ENCODE results near the gene ESR2.
"Not testable (repeated sequence)": the region's sequence is repeated elsewhere in the genome, so short reads cannot be mapped to it uniquely, and the experiment has no call there.

The ESR2 gene

GRCh38 chr14:64091217-64091616, 203.0 kb downstream of the ESR2 start:
- no peak for DNase-seq (ENCODE audit: low read depth in 2 of 2)

GRCh38 chr14:64089920-64090319, 204.3 kb downstream of the ESR2 start:
- DNase-seq (ENCODE audit: low read depth in 2 of 2) = no peak

DNA sequence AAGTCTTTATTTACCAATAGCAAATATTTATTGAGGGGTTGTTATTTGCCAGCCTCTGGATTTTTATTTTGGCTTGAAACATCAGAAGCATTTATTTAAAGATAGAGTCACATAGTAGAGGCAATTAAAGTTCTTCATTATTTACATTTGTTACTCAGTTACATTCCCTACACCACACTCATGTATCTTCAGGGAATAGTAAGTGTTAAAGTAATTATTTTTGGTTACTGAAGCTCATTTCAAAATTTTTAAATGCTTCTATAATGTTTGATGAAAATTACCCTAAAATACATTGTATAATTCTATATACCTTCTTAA, 205.6 kb downstream of the ESR2 start:
- DNase-seq (ENCODE audit: low read depth in 2 of 2) = no peak

DNA sequence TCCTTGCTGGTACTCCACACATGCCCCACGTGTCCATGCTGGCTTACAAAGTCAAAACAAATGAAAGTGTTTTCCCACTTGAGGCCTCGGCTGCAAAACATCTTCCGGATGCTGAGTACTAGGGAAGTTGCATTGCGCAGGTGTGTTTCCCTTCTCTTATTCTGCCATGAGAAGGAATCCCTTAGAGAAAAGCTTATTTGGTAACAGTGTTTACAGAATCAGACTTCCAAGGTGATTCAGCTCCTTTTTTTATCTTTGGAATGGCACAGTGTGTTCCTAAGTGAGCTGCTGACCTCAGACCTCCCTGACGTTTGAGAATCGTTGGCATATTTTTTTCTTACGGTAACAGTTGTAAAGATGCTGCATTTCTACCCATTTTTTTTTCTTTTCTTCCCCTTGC, 211.3 kb downstream of the ESR2 start:
- DNase-seq (ENCODE audit: low read depth in 2 of 2) = no peak

GRCh38 chr14:64081174-64081746, 212.9 kb downstream of the ESR2 start:
- DNase-seq (ENCODE audit: low read depth in 2 of 2) = no peak

DNA sequence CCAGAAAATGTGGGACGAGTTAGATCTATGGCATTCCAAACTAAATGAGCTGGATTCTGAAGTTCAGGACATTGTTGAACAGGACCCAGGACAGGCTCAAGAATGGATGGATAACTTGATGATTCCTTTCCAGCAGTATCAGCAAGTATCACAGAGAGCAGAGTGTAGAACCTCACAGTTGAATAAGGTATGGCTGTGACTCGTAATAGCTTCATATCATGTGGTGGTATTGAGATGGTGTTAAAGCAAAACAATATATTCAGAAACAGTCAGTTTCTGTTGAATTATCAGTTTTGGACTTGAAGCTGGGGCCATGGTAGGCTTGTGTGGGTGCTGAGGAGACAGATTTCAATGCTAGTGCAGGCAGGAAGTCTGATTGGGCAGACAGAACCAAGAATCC, 213.7 kb downstream of the ESR2 start:
- DNase-seq (ENCODE audit: low read depth in 2 of 2) = no peak

- no peak for DNase-seq (ENCODE audit: low read depth in 2 of 2)
These were observed 218.6 kb downstream of the ESR2 start for GRCh38 chr14:64075613-64076005.

DNA sequence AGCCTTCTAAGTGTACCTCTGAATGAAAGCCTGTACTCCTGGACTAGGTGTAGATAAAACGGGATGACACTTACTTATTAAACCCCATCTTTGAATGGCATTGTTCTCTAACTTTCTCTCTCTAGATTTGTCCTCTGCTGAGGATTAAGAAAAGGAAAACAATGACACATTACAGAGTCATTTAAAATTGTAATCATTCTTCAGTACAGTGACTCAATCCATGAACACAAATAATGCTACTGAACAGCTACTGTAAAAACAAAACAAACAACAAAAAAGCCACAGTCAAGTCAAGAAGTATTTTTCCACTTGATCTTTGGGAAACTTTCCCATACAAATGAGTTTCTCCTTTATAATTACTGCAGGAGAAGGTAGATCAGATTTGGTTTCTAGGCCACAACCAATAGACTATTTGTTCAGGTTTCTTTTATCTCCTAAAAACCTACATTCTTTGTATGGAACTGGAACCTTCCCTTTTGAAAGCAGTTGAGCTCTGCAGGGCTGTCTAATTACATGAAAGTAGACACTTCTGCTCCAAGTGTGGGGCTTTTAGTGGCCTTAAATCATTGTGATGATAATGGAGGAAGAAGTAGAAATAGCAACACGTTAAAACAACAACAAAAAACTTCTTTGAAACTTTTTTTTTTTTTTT, 219.1 kb downstream of the ESR2 start:
- no peak for DNase-seq (ENCODE audit: low read depth in 2 of 2)

GRCh38 chr14:64069634-64070359, 224.4 kb downstream of the ESR2 start:
- DNase-seq (ENCODE audit: low read depth in 2 of 2) = no peak

DNA sequence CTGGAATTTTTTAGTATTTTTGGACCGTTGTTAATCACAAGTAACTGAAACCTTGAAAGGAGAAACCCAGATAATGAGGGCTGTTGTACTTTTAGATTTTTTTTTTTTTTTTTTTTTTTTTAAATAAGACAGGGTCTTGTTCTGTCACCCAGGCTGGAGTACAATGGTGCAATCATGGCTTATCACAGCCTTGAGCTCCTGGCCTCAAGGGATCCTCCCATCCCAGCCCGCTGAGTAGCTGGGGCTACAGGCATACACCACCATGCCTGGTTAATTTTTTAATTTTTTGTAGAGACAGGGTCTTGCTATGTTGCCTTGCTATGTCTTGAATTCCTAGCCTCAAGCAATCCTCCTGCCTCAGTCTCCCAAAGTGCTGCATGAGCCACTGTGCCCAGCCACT, 229.7 kb downstream of the ESR2 start:
- no peak for DNase-seq (ENCODE audit: low read depth in 2 of 2)

DNA sequence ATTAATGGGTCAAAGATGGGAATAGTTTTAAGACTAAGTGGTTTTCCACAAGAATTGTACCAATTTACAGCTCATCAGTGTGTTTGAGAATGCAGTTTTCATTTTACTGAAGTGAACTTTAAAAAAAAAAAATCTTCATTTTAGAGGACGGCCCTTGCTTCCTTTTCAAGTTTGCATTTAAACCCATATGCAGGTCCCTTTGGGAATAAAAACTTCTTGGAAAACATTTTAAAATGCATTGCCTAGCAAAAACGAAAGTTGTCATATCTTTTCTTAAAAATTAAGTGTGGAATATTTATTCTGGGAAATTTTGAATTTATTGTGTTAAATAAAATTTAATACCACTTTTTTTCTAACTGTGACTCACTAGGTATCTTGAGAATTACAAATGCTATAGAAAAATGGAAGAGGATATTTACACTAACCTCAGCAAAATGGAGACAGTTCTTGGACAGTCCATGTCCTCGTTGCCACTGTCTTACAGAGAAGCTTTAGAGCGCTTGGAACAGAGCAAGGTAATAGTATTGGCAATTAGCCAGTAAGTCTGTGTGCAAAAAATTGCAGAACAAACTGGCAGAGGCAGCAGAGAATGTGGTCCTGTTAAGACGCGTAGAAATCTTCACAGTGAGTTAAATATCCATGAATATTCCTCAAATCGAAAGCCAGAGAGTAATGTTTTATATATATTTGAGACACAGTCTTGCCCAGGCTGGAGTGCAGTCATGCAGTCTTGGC, 231.6 kb downstream of the ESR2 start:
- DNase-seq (ENCODE audit: low read depth in 2 of 2) = no peak

- DNase-seq (ENCODE audit: low read depth in 2 of 2) = no peak
These were observed 232.5 kb downstream of the ESR2 start for GRCh38 chr14:64061706-64062105.

DNA sequence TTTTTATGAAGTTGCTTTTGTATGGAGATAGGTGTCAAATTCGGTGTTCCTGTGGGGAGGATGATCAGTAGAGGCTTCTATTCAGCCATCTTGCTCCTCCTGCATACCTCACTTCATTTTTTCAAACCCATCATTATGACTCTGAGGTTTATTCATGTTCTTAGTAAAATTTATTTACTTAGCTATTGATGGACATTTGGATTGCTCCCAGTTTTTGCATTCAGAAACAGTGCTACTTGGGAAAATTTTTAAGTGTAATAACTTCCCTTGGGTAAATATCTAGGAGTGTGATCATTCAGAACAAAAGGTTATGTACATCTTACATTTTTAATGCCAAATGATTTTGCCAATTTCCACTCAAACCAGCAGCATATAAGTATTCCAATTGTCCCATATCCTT, 233.1 kb downstream of the ESR2 start:
- no peak for DNase-seq (ENCODE audit: low read depth in 2 of 2)

GRCh38 chr14:64060648-64061096, 233.5 kb downstream of the ESR2 start:
- no peak for DNase-seq (ENCODE audit: low read depth in 2 of 2)

GRCh38 chr14:64060199-64060545, 234.0 kb downstream of the ESR2 start:
- no peak for DNase-seq (ENCODE audit: low read depth in 2 of 2)

DNA sequence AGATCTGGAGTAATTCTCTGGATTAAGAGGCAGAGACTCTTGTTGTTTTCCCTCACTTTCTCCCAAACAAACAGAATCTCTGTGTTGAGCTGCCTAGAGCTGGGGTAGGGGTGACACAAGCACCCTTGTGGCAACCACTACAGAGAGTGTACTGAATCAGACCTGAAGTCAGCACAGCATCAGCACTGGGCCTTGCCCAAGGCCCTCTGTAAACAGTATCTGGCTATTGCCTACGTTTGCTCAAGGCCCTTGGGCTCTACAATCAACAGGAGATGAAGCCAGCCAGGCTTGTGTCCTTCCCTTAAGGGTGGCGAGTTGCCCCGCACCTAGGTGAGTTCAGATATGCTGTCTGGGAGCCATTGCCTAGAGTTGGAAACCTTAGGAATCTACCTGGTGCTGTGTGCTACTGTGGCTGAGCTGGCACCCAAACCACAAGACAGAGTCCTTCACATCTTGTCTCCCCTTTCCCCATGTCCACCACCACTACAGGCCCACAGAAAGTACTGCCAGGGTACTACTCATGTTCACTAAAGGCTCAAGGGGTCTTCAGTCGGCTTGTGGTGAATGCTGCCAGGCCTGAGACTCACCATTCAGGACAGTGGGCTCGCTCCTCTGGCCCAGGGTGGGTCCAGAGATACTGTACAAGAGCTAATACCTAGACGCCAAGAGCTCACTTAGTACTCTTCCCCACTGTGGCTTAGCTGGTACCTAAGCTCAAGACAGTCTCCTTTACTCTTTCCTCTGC, 234.5 kb downstream of the ESR2 start:
- DNase-seq (ENCODE audit: low read depth in 2 of 2) = no peak

GRCh38 chr14:64053694-64054669, 240.2 kb downstream of the ESR2 start:
- no peak for DNase-seq (ENCODE audit: low read depth in 2 of 2)

DNA sequence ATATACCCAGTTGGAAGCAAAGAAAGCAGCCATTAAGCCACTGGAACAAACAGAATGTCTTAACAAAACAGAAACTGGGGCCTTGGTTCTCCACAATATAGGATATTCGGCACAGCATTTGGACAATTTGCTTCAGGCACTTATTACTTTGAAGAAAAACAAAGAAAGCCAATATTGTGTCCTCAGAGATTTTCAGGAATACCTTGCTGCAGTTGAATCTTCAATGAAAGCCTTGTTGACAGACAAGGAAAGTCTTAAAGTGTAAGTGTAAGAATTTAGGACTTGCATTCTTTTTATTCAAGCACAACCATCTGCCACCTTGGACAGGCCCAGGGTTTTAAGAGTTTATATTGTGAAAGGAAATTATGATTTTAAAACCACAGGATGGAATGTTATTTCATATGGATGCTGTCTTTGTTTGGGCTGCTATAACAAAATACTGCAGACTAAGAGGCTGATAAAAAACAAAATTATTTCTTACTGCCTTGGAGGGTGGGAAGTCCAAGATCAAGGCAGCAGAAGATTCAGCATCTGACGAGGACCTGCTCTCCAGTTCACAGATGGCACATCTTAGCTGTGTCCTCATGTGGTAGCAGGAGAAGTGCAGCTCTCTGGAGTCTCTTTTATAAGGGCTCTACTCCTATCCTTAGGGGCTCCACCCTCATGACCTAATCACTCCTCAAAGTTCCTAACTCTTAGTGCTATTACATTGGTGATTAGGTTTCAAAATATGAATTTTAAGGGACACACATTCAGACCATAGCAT, 244.4 kb downstream of the ESR2 start:
- no peak for DNase-seq (ENCODE audit: low read depth in 2 of 2)

GRCh38 chr14:64045091-64045490, 249.1 kb downstream of the ESR2 start:
- no peak for DNase-seq (ENCODE audit: low read depth in 2 of 2)

GRCh38 chr14:64043296-64043695, 250.9 kb downstream of the ESR2 start:
- not testable (repeated sequence) for DNase-seq (ENCODE audit: low read depth in 2 of 2)
